ENCODE data around the gene CCDC8. TPM values are rescaled to one million over a fixed set of nuclear protein-coding genes. Genes with fewer than 3 reads are reported as not detected.

CCDC8 gene
- total and polyA plus RNA-seq, 2 of the 4 experiments (the other 2 are of a cell fraction) = 9.3 to 10.2 TPM

DNA sequence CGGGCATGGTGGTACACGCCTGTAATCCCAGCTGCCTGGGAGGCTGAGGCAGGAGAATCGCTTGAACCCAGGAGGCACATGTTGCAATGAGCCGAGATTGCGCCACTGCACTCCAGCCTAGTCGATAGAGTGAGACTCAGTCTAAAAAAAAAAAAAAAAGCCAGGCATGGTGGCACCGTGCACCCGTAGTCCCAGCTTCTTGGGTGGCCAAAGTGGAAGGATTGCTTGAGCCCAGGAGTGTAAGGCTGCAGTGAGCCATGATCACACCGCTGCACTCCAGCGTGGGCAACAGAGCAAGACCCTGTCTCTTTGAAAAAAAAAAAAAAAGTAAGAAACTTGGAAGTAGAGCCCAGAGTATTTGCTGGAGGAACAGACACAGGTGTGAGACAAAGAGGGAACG is 27.7 kb downstream of the CCDC8 start:
- no peak for TF ChIP-seq SMC3 (IDR thresholded peaks at IDR 0.05; ENCODE audit: low read depth, low read length)
- no peak for TF ChIP-seq MAZ (IDR thresholded peaks at IDR 0.05; ENCODE audit: borderline replicate concordance, low read depth, low read length)
- TF ChIP-seq MXI1 (IDR thresholded peaks at IDR 0.05; ENCODE audit: borderline replicate concordance, low read depth, low read length) = no peak
- Histone ChIP-seq H2BK20ac (ENCODE audit: low read depth, low read length) (no peak overlapping the region), H3K23ac (ENCODE audit: low read depth, low read length) (no peak overlapping the region), H2BK5ac (ENCODE audit: low read depth, low read length, poor library complexity, severe bottlenecking) (no peak overlapping the region), H4K20me1 (ENCODE audit: insufficient read depth, low read length) (no peaks in the 10 kb centered on the region; the same call in 1 of the 2 replicates), H3K36me3 (ENCODE audit: control insufficient read depth, insufficient read depth, low read length) (peaks cover 48% of the 10 kb centered on the region), H3K4me1 (ENCODE audit: control insufficient read depth, insufficient read depth, low read length) (no peaks in the 10 kb centered on the region), H3K9me1 (ENCODE audit: insufficient read depth, low read length) (peaks cover 5% of the 10 kb centered on the region; the same call in 1 of the 2 replicates), H3K9ac (ENCODE audit: low read depth, low read length) (no peak overlapping the region), H3K4ac (ENCODE audit: low read depth, low read length) (no peak overlapping the region), H3K27ac (ENCODE audit: insufficient read depth, low read length) (no peak overlapping the region), H3K9me3 (ENCODE audit: control insufficient read depth, insufficient read depth, low read length) (peaks cover 6% of the 10 kb centered on the region), H2BK120ac (ENCODE audit: low read depth, low read length) (no peak overlapping the region), H3K14ac (replicated peaks; ENCODE audit: low read depth, low read length) (no peak overlapping the region), H4K8ac (ENCODE audit: low read depth in 2 of 2, low read length in 2 of 2) (no peak overlapping the region), H2AK5ac (ENCODE audit: low read depth, low read length) (no peak overlapping the region), H2AFZ (replicated peaks; ENCODE audit: low read length, poor library complexity) (no peak overlapping the region), H3K27me3 (ENCODE audit: control insufficient read depth, insufficient read depth, low read length) (no peaks in the 10 kb centered on the region), H3K4me3 (ENCODE audit: insufficient read depth, low read depth, low read length) (no peak overlapping the region), H3K56ac (ENCODE audit: extremely low read depth, insufficient read depth, low read length) (no peak overlapping the region), H3K4me2 (ENCODE audit: low read depth, low read length) (no peak overlapping the region), H4K91ac (ENCODE audit: insufficient read depth, low read depth, low read length) (no peak overlapping the region), H3K79me1 (ENCODE audit: low read depth in 1 of 2, low read length in 2 of 2) (peaks cover 0 to 28% of the 10 kb centered on the region in 2 experiments), H2BK15ac (ENCODE audit: low read depth, low read length) (no peak overlapping the region), H2AK9ac (replicated peaks; ENCODE audit: low read depth, low read length, poor library complexity) (no peak overlapping the region), H4K5ac (ENCODE audit: low read depth, low read length) (no peak overlapping the region), H3K18ac (ENCODE audit: low read depth, low read length) (no peak overlapping the region)
- BruUV-seq (replicated peaks) = no TSS peak
- ChIA-PET POLR2A (ENCODE audit: unreplicated experiment) (no interaction called here), CTCF (interaction anchor here (0.6 kb wide), 1 partner anchor 18 kb away, joined by 5 read pairs; no protein-coding TSS in a partner anchor)
- in situ Hi-C loops (cut with MboI; ENCODE audit: low sequenced_read_pairs) = loop anchor here (10.0 kb wide), 1 partner anchor 101 kb away; no protein-coding TSS in a partner anchor
- intact Hi-C loops (cut with micrococcal nuclease) = no loop called here
- no peak for DNase-seq
- no peak for ATAC-seq (ENCODE audit: low read depth)
- WGBS, 2 experiments (ENCODE audit: extremely low coverage in 2 of 2, insufficient read length in 1 of 2) = 100% methylated on average over 4 of the region's 11 CpGs; no CpG with 5 or more reads in 1 of the 2 experiments
- dilution Hi-C loops (cut with HindIII; ENCODE audit: low sequenced_read_pairs, unreplicated experiment) = no loop called here

All from IMR-90 (cell line).